Activated B cell treated with CpG ODN at 0.5 μM for 24 hours (primary cell): ENCODE data around the gene ENGASE. TPM values are rescaled to one million over a fixed set of nuclear protein-coding genes. Genes with fewer than 3 reads are reported as not detected.

Source experiments
- ATAC-seq: fragments of 200-7000 bp; cut with Tn5 transposase; one replicate; pipeline ENCODE4 v1.10.0; 2021; ENCODE audit warnings: low read depth, mild to moderate bottlenecking, moderate library complexity
- CTCF ChIA-PET: fragments of 350-600 bp; sonication (Branson Sonifier 250); formaldehyde crosslinking; loops from one replicate; lab custom pipeline; 2021; ENCODE audit warnings: antibody characterized with exemption; lab: Charles Lee
- POLR2A ChIA-PET: fragments of 350-600 bp; sonication (Branson Sonifier 250); formaldehyde crosslinking; loops from one replicate; lab custom pipeline; 2021; ENCODE audit warnings: antibody characterized with exemption; lab: Charles Lee
- DNase-seq: peaks from one replicate; pipeline ENCODE4 v3.0.0; 2022
- H3K27ac Mint-ChIP-seq: one replicate; pipeline ENCODE4 v1.8.0; 2020; ENCODE audit warnings: mixed read lengths
- H3K27me3 Mint-ChIP-seq: one replicate; pipeline ENCODE4 v1.8.0; 2021; ENCODE audit warnings: mixed read lengths
- H3K36me3 Mint-ChIP-seq: one replicate; pipeline ENCODE4 v1.8.0; 2021; ENCODE audit warnings: low read depth, mixed read lengths
- H3K4me1 Mint-ChIP-seq: one replicate; pipeline ENCODE4 v1.8.0; 2021; ENCODE audit warnings: mixed read lengths
- H3K4me3 Mint-ChIP-seq: one replicate; pipeline ENCODE4 v1.8.0; 2020; ENCODE audit warnings: mild to moderate bottlenecking, mixed read lengths
- H3K9me3 Mint-ChIP-seq: one replicate; pipeline ENCODE4 v1.8.0; 2020; ENCODE audit warnings: mixed read lengths
- intact Hi-C: fragments of 100-400 bp; cut with micrococcal nuclease; formaldehyde crosslinking; loops from one replicate; pipeline ENCODE4 v1.15.1; 2024
- total RNA-seq: library from RNA; stranded (reverse); gene quantifications from 2 replicates; pipeline ENCODE4 v1.2.3, GENCODE V29; 2022
- TF ChIP-seq, protein P1 (sequence below): fragments of 200-600 bp; IDR thresholded peaks from one replicate; pipeline ENCODE4 v1.8.0; 2022; ENCODE audit warnings: antibody characterized with exemption, mild to moderate bottlenecking

Gene ENGASE
- total RNA-seq, 1 donor from 2014 or later, result 60.1 TPM

GRCh38 chr17:79078476-79079190 lies 4.0 kb downstream of the ENGASE start:
- peaks cover 45% of the 10 kb centered on the region for H3K36me3 Mint-ChIP-seq

DNA sequence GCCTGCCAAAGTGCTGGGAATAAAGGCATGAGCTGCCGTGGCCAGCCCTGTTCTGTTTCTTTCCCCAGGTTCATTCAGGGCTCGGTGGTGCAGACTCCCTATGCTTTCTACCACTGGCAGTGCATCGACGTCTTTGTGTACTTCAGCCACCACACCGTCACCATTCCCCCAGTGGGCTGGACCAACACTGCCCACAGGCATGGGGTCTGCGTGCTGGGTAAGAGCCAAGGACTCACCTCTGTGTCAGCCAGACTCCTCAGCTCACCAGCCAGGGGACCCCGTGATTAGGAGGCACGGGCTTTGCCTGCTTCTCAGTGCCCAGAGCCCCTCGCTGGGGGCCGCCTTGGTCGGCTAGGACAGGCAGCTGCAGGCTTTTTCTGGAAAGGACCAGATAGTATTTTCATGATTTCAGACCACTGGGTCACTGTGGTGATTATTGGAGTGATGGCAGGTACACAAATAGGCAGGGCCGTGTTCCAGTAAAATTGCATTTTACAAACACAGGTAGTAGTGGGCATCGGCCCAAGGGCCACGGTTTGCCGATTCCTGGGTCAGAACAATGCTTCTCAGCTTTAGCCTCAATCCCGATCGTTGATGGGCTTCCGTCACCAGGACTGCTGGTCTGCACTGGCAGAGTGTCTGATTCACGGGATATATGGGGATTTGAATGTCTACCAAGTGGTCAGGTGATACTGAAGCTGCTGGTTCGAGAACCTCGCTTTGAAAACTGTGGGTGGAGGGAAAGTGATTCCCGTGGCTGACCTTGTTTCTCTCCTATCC lies 5.0 kb downstream of the ENGASE start:
- TF ChIP-seq, protein P1, sequence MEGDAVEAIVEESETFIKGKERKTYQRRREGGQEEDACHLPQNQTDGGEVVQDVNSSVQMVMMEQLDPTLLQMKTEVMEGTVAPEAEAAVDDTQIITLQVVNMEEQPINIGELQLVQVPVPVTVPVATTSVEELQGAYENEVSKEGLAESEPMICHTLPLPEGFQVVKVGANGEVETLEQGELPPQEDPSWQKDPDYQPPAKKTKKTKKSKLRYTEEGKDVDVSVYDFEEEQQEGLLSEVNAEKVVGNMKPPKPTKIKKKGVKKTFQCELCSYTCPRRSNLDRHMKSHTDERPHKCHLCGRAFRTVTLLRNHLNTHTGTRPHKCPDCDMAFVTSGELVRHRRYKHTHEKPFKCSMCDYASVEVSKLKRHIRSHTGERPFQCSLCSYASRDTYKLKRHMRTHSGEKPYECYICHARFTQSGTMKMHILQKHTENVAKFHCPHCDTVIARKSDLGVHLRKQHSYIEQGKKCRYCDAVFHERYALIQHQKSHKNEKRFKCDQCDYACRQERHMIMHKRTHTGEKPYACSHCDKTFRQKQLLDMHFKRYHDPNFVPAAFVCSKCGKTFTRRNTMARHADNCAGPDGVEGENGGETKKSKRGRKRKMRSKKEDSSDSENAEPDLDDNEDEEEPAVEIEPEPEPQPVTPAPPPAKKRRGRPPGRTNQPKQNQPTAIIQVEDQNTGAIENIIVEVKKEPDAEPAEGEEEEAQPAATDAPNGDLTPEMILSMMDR, result no peak
- Mint-ChIP-seq H3K27me3 (no peaks in the 10 kb centered on the region), H3K27ac (no peak overlapping the region), H3K4me3 (no peak overlapping the region), H3K4me1 (peaks cover 14% of the 10 kb centered on the region), H3K36me3 (peaks cover 54% of the 10 kb centered on the region), H3K9me3 (no peaks in the 10 kb centered on the region)
- DNase-seq, result no peak
- ChIA-PET CTCF (interaction anchor here (1.4 kb wide), 1 partner anchor 314 kb away, joined by 4 read pairs; no protein-coding TSS in a partner anchor), POLR2A (no interaction called here)
- ATAC-seq, result no peak
- intact Hi-C loops, result no loop called here

More at GRCh38 chr17:79078476-79079190, 4.0 kb downstream of the ENGASE start:
- Mint-ChIP-seq H3K9me3 (no peaks in the 10 kb centered on the region), H3K4me3 (no peak overlapping the region), H3K27ac (no peak overlapping the region), H3K27me3 (no peaks in the 10 kb centered on the region), H3K4me1 (peaks cover 18% of the 10 kb centered on the region)
- CTCF ChIA-PET, result interaction anchor here (1.4 kb wide), 1 partner anchor 315 kb away, joined by 4 read pairs; no protein-coding TSS in a partner anchor
- ATAC-seq (no peak), DNase-seq (no peak)
- intact Hi-C loops, result no loop called here
- POLR2A ChIA-PET, result no interaction called here
- TF ChIP-seq, protein P1, result no peak

- TF ChIP-seq, protein P1, result no peak
- H3K36me3 Mint-ChIP-seq, result peaks cover 58% of the 10 kb centered on the region
- intact Hi-C loops, result no loop called here
Measured at GRCh38 chr17:79080349-79080748, 5.7 kb downstream of the ENGASE start.

GRCh38 chr17:79080761-79081290 lies 6.2 kb downstream of the ENGASE start:
- TF ChIP-seq, protein P1, result no peak
- no peaks in the 10 kb centered on the region for H3K9me3 Mint-ChIP-seq
- peaks cover 61% of the 10 kb centered on the region for H3K36me3 Mint-ChIP-seq
- ChIA-PET CTCF (no interaction called here), POLR2A (no interaction called here)
- no peak overlapping the region for H3K27ac Mint-ChIP-seq
- DNase-seq, result no peak
- H3K27me3 Mint-ChIP-seq, result no peaks in the 10 kb centered on the region
- no peak for ATAC-seq
- H3K4me1 Mint-ChIP-seq, result peaks cover 8% of the 10 kb centered on the region
- no peak overlapping the region for H3K4me3 Mint-ChIP-seq
- intact Hi-C loops, result no loop called here

More at GRCh38 chr17:79080349-79080748, 5.7 kb downstream of the ENGASE start:
- DNase-seq (no peak), ATAC-seq (no peak)
- peaks cover 13% of the 10 kb centered on the region for H3K4me1 Mint-ChIP-seq
- no peaks in the 10 kb centered on the region for H3K9me3 Mint-ChIP-seq
- POLR2A ChIA-PET, result no interaction called here
- CTCF ChIA-PET, result interaction anchor here (1.4 kb wide), 1 partner anchor 313 kb away, joined by 4 read pairs; no protein-coding TSS in a partner anchor
- H3K27me3 Mint-ChIP-seq, result no peaks in the 10 kb centered on the region
- no peak overlapping the region for H3K4me3 Mint-ChIP-seq
- no peak overlapping the region for H3K27ac Mint-ChIP-seq
